LNCAP (cell line): Measurements from ENCODE around the gene TOMM40.

Source experiments
- CTCF ChIP-seq: fragments of 450-650 bp; IDR thresholded peaks from 2 replicates; pipeline ENCODE4 v1.5.1; 2017; ENCODE audit warnings: mild to moderate bottlenecking

The TOMM40 gene

DNA sequence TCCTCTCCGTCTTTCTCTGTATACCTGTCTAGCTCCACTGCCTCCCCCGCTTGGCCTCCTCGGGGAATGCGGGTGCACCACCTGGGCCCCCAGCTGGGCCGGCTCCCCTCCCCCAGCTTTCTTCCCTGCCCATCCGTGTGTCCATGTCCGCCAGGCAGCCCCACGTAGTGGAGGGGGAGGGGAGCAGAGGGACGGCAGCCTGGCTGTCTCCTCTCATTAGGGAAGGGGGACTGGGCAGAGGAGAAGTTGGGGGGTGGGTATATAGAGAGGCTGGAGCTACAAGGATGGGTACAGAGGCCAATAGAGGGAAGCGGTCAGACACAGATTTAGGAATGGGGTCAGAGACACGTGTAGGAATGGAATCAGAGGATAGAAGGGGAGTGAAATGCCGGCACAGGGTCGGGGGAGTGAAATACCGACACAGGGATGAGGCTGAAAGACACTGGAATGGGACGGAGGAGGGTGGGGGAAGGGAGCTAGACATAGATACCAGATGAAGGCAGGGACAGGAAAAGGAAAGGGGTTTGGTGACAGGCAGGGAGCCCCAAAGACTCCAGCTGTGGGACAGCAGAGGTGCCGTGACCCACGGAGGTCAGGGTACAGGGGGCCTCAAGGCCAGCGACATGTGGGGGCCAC, 42.1 kb upstream of the TOMM40 start:
- no peak for TF ChIP-seq CTCF

- TF ChIP-seq CTCF, result no peak
These were observed 40.4 kb upstream of the TOMM40 start for GRCh38 chr19:44850641-44851109.

DNA sequence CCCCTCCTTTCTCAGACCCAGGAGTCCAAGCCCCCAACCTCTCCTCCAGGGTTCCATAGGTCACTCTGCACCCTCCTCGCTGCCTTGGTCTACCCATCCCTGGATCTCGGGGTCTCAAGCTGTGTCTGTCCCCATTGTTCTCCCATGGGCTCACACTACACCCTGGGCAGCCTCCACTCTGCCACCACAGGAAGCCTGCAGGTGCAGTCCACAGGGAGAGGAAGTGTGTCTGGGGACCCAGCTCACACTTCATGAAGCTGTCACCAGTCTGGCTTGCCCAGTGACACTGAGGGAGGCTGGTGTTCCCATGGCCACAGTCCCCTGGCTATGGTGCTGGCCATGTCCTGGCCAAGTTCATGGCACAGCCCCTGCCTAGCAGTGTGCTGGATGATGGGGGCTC, 39.6 kb upstream of the TOMM40 start:
- no peak for TF ChIP-seq CTCF

- no peak for TF ChIP-seq CTCF
These were observed 35.4 kb upstream of the TOMM40 start for GRCh38 chr19:44855606-44856005.

- TF ChIP-seq CTCF, result no peak
These were observed 34.5 kb upstream of the TOMM40 start for GRCh38 chr19:44856421-44857083.

DNA sequence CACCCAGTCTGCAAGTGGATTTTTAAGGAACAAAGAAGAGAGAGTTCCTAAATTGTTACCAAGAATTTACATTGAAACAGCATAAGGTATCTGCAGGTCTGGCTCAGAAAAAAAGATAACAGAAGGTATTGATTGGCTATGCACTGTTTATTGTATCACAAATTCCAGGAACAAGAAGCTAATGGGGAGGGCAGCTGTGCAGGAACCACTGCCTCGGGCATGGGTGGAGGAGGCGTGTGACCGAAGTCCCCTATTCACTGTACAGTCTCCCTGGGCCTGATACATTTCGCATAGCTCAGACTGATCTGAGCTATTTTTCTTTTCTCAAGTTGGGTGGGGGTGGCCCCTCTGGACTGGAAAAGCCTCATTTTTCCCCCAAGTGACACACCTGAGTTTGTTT, 33.2 kb upstream of the TOMM40 start:
- TF ChIP-seq CTCF, result no peak

GRCh38 chr19:44863990-44864389, 27.1 kb upstream of the TOMM40 start:
- no peak for TF ChIP-seq CTCF
